OCI-LY7 (cell line): Measurements from ENCODE around the gene CAPZA3. TPM values are rescaled to one million over a fixed set of nuclear protein-coding genes. Genes with fewer than 3 reads are reported as not detected.

Experiments
- BruUV-seq: library from RNA; stranded (reverse); fragments of 400-500 nt; replicated peaks from 2 replicates; lab custom pipeline; 2021; lab: Mats Ljungman, UMichigan
- CTCF ChIA-PET: fragments of 300-600 bp; sonication (Branson Sonifier 250); formaldehyde crosslinking; loops from one replicate; lab custom pipeline; 2022; ENCODE audit warnings: antibody characterized with exemption; ENCODE audit not compliant: unreplicated experiment; lab: Charles Lee
- POLR2A ChIA-PET: fragments of 300-600 bp; sonication (Branson Sonifier 250); formaldehyde crosslinking; loops from one replicate; lab custom pipeline; 2022; ENCODE audit warnings: antibody characterized with exemption; lab: Charles Lee
- DNase-seq: peaks from one replicate; pipeline ENCODE4 v3.0.0-alpha.2; 2015; ENCODE audit warnings: low spot score
- H2AFZ ChIP-seq: fragments of 200-600 bp; sonication (generic), shearing (Covaris generic); 2 replicates; pipeline ENCODE4 v1.6.1; 2014; ENCODE audit warnings: mild to moderate bottlenecking, antibody characterized with exemption, low read length, moderate library complexity
- H3K27ac ChIP-seq: fragments of 200-600 bp; sonication (generic); 2 replicates; pipeline ENCODE4 v1.5.1; 2014; ENCODE audit warnings: mixed run types, low read depth, mild to moderate bottlenecking, moderate library complexity, low read length, inconsistent platforms; ENCODE audit not compliant: poor library complexity, severe bottlenecking
- H3K36me3 ChIP-seq: fragments of 200-600 bp; sonication (generic); 2 replicates; pipeline ENCODE4 v1.6.1; 2014; ENCODE audit warnings: mild to moderate bottlenecking, antibody characterized with exemption, low read length, moderate library complexity, mixed read lengths; ENCODE audit not compliant: insufficient read depth
- H3K4me1 ChIP-seq: fragments of 200-600 bp; sonication (generic); 2 replicates; pipeline ENCODE4 v1.5.1; 2014; ENCODE audit warnings: mild to moderate bottlenecking, low read length; ENCODE audit not compliant: insufficient read depth, poor library complexity, severe bottlenecking
- H3K4me2 ChIP-seq: fragments of 200-600 bp; sonication (generic); 2 replicates; pipeline ENCODE4 v1.6.1; 2014; ENCODE audit warnings: mild to moderate bottlenecking, low read length
- H3K4me3 ChIP-seq: fragments of 200-600 bp; sonication (generic); 2 replicates; pipeline ENCODE4 v1.5.1; 2014; ENCODE audit warnings: mild to moderate bottlenecking, low read depth, low read length; ENCODE audit not compliant: poor library complexity, severe bottlenecking
- H3K79me2 ChIP-seq: fragments of 200-600 bp; sonication (generic); 2 replicates; pipeline ENCODE4 v1.6.1; 2016; ENCODE audit warnings: low read depth, mild to moderate bottlenecking, low read length, moderate library complexity, mixed read lengths; ENCODE audit not compliant: insufficient read depth
- H3K9me2 ChIP-seq: fragments of 200-600 bp; sonication (generic); 2 replicates; pipeline ENCODE4 v1.6.1; 2016; ENCODE audit warnings: mild to moderate bottlenecking, low read length, mixed read lengths; ENCODE audit not compliant: insufficient read depth
- H3K9me3 ChIP-seq: fragments of 200-600 bp; sonication (generic); 2 replicates; pipeline ENCODE4 v1.6.1; 2014; ENCODE audit warnings: mild to moderate bottlenecking, mixed run types, low read length, mixed read lengths
- H4K20me1 ChIP-seq: fragments of 200-600 bp; sonication (generic); 2 replicates; pipeline ENCODE4 v1.6.1; 2014; ENCODE audit warnings: mild to moderate bottlenecking, antibody characterized with exemption, low read length, moderate library complexity, mixed read lengths; ENCODE audit not compliant: insufficient read depth
- EZH2phosphoT487 ChIP-seq: fragments of 200-600 bp; sonication (generic); IDR thresholded peaks from 2 replicates; pipeline ENCODE4 v1.6.1; 2018; ENCODE audit warnings: low read depth, borderline replicate concordance, mild to moderate bottlenecking, mixed run types, antibody characterized with exemption, low read length, moderate library complexity, mixed read lengths
- intact Hi-C: fragments of 100-400 bp; cut with micrococcal nuclease; formaldehyde crosslinking; loops from one replicate; pipeline ENCODE4 v1.10.0; 2022; ENCODE audit not compliant: unreplicated experiment
- total RNA-seq, 2 experiments: library from RNA; depleted of rRNA in 1 of 2; stranded (reverse); fragments of >200 nt in 1 of 2; shearing (Covaris generic) in 1 of 2; gene quantifications; 2 replicates each; pipeline ENCODE4 v1.2.3, GENCODE V29; 2014 to 2022
- TF ChIP-seq, protein P1 (sequence below): fragments of 200-600 bp; sonication (generic); conservative IDR thresholded peaks from 2 replicates; pipeline ENCODE4 v1.5.1; 2014; ENCODE audit warnings: mild to moderate bottlenecking, antibody characterized with exemption, low read length, moderate library complexity, mixed read lengths

Gene CAPZA3
- total RNA-seq, 2 experiments from 2014 or later, result not detected

- Histone ChIP-seq H3K79me2 (no peaks in the 10 kb centered on the region), H3K4me2 (no peak overlapping the region), H3K36me3 (no peaks in the 10 kb centered on the region), H4K20me1 (no peaks in the 10 kb centered on the region), H3K9me2 (no peaks in the 10 kb centered on the region), H3K27ac (no peak overlapping the region), H2AFZ (no peak overlapping the region), H3K4me1 (no peaks in the 10 kb centered on the region), H3K4me3 (no peak overlapping the region), H3K9me3 (no peaks in the 10 kb centered on the region)
- no peak for TF ChIP-seq EZH2phosphoT487
- TF ChIP-seq, protein P1, sequence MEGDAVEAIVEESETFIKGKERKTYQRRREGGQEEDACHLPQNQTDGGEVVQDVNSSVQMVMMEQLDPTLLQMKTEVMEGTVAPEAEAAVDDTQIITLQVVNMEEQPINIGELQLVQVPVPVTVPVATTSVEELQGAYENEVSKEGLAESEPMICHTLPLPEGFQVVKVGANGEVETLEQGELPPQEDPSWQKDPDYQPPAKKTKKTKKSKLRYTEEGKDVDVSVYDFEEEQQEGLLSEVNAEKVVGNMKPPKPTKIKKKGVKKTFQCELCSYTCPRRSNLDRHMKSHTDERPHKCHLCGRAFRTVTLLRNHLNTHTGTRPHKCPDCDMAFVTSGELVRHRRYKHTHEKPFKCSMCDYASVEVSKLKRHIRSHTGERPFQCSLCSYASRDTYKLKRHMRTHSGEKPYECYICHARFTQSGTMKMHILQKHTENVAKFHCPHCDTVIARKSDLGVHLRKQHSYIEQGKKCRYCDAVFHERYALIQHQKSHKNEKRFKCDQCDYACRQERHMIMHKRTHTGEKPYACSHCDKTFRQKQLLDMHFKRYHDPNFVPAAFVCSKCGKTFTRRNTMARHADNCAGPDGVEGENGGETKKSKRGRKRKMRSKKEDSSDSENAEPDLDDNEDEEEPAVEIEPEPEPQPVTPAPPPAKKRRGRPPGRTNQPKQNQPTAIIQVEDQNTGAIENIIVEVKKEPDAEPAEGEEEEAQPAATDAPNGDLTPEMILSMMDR, result no peak
- ChIA-PET POLR2A (no interaction called here), CTCF (no interaction called here)
- BruUV-seq, result no TSS peak
- intact Hi-C loops, result no loop called here
- no peak for DNase-seq
Observed at GRCh38 chr12:18719922-18720510, 17.9 kb upstream of the CAPZA3 start.

- TF ChIP-seq, protein P1, result no peak
- TF ChIP-seq EZH2phosphoT487, result no peak
- Histone ChIP-seq H3K79me2 (no peaks in the 10 kb centered on the region), H3K4me3 (no peak overlapping the region), H3K9me2 (no peaks in the 10 kb centered on the region), H3K4me1 (no peaks in the 10 kb centered on the region), H2AFZ (no peak overlapping the region), H3K27ac (no peak overlapping the region), H3K9me3 (no peaks in the 10 kb centered on the region), H3K4me2 (no peak overlapping the region), H4K20me1 (no peaks in the 10 kb centered on the region), H3K36me3 (no peaks in the 10 kb centered on the region)
- no TSS peak for BruUV-seq
- no peak for DNase-seq
- CTCF ChIA-PET, result no interaction called here
- POLR2A ChIA-PET, result no interaction called here
- intact Hi-C loops, result no loop called here
Observed at GRCh38 chr12:18720690-18721089, 17.2 kb upstream of the CAPZA3 start.

DNA sequence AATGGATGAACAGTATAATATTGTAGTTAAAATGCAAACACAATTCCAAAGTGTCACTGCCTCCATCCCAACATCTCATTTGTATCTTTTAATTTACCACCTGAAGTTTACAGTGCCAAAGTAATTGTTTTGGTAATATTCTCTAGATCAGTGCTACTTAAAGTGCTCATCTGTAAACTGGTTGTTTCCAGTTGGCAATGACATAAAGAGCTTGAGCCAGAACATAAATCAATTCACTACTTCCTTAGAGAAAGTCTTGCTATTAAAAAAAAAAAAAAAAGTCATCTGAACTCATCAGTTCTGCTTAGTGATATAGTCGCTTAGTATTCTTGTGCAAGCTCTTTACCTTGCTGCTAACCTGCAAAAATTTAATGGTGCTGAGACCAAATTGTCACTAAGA is 16.5 kb upstream of the CAPZA3 start:
- no peaks in the 10 kb centered on the region for H3K36me3 ChIP-seq
- H3K9me3 ChIP-seq, result no peaks in the 10 kb centered on the region
- ChIA-PET CTCF (no interaction called here), POLR2A (no interaction called here)
- no peak overlapping the region for H3K4me3 ChIP-seq
- no peaks in the 10 kb centered on the region for H4K20me1 ChIP-seq
- H3K4me1 ChIP-seq, result no peaks in the 10 kb centered on the region
- H3K79me2 ChIP-seq, result no peaks in the 10 kb centered on the region
- H2AFZ ChIP-seq, result no peak overlapping the region
- TF ChIP-seq, protein P1, result no peak
- TF ChIP-seq EZH2phosphoT487, result no peak
- no peak overlapping the region for H3K4me2 ChIP-seq
- H3K9me2 ChIP-seq, result no peaks in the 10 kb centered on the region
- BruUV-seq, result no TSS peak
- H3K27ac ChIP-seq, result no peak overlapping the region
- intact Hi-C loops, result no loop called here
- DNase-seq, result no peak
